Gastroesophageal sphincter (tissue), 3 donors: ENCODE results near the gene MRPS7.

Source experiments
- EP300 ChIP-seq: sonication (generic); formaldehyde crosslinking; IDR thresholded peaks from one replicate; pipeline ENCODE4 v1.6.1; 2017; ENCODE audit warnings: antibody characterized with exemption, mild to moderate bottlenecking
- TF ChIP-seq, protein P1 (sequence below), 4 experiments: fragments of 200-600 bp in 2 of 4; fragments of 450-650 bp in 2 of 4; sonication (generic) in 1 of 4; IDR thresholded peaks; one replicate each; pipeline ENCODE4 v1.5.1; 2017 to 2019; ENCODE audit warnings: antibody characterized with exemption in 4 of 4, mild to moderate bottlenecking in 2 of 4, moderate library complexity in 2 of 4

DNA sequence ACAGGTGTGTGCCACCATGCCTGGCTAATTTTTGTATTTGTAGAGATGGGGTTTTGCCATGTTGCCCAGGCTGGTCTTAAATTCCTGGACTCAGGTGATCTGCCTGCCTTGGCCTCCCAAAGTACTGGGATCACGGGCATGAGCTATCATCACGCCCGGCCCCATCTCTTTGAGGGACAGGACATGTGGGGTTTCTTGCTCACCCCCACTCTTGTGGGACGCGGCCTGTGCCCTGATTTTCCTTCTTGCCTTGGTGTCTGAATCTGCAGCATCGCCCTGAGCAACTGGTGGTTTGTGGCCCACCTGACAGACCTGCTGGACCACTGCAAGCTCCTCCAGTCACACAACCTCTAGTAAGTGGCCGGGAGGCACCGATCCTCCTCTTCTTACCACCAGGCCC lies 30.6 kb upstream of the MRPS7 start:
- TF ChIP-seq EP300, result no peak
- TF ChIP-seq, protein P1, sequence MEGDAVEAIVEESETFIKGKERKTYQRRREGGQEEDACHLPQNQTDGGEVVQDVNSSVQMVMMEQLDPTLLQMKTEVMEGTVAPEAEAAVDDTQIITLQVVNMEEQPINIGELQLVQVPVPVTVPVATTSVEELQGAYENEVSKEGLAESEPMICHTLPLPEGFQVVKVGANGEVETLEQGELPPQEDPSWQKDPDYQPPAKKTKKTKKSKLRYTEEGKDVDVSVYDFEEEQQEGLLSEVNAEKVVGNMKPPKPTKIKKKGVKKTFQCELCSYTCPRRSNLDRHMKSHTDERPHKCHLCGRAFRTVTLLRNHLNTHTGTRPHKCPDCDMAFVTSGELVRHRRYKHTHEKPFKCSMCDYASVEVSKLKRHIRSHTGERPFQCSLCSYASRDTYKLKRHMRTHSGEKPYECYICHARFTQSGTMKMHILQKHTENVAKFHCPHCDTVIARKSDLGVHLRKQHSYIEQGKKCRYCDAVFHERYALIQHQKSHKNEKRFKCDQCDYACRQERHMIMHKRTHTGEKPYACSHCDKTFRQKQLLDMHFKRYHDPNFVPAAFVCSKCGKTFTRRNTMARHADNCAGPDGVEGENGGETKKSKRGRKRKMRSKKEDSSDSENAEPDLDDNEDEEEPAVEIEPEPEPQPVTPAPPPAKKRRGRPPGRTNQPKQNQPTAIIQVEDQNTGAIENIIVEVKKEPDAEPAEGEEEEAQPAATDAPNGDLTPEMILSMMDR (IDR thresholded peaks at IDR 0.05), result no peak
